Measurements from ENCODE around the gene GASK1A.

Gene GASK1A

GRCh38 chr3:42984701-42985100 lies 5.6 kb downstream of the GASK1A start:
- no peak for DNase-seq

GRCh38 chr3:42988097-42988496 lies 9.0 kb downstream of the GASK1A start:
- DNase-seq: no peak

DNA sequence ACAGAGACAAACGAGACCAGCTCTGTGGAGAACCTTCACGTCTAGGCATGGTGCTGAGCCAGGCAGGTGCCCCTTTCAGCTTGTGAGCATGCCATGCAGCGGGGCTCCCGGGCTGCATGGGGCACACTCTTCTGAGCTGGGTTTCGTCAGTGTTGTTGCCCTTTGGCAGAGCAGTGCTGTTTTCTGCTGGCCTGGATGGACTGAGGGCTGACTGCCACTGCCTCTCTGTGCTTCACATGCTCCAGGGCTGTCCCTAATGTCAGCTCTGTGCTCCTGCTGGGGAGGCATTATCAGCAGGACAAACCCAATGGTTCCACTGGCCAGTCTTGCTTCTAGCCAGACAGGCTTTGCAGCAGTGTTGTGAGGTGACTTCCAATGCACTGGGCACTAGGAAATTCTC lies 9.5 kb downstream of the GASK1A start:
- DNase-seq: no peak

GRCh38 chr3:42991341-42992315 lies 12.5 kb downstream of the GASK1A start:
- DNase-seq: no peak

GRCh38 chr3:42994595-42994994 lies 15.5 kb downstream of the GASK1A start:
- DNase-seq: no peak

DNA sequence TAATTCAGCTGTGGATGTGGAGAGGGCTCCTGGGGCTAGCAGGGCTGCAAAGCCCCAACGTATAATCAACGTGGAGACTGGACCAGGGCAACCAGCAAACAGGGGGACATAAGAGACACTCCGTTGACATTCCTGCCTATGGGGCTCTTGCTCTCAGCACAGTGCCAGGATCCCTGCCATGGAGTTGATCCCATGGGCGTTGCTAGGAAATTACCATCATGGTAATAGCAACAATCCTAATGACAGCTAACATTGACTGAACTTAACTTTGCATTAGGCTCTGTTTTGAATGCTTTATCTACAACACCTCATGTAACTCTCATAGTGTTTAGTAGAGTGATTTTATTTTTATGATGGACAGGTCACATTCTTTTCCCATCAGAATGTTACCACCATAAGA lies 16.9 kb downstream of the GASK1A start:
- no peak for DNase-seq

GRCh38 chr3:42996633-42997075 lies 17.5 kb downstream of the GASK1A start:
- DNase-seq: no peak

- DNase-seq: no peak
Measured at GRCh38 chr3:42999212-42999611, 20.1 kb downstream of the GASK1A start.

DNA sequence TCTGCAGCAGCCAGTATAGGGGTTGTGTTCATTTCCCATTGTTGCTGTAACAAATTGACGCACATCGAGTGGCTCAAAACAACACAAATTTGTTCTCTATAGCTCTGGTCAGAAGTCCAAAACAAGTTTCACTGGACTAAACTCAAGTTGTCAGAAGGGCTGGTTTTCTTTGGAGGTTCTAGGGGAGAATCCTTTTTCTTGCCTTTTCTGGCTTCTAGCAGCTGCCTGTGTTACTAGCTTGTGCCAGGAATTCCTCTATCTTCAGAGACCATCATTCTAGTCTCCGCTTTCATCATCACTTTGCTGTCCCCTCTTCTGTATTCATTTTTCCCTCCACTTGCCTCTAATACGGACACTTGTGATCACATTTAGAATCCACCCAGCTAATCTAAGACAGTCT lies 20.5 kb downstream of the GASK1A start:
- no peak for DNase-seq

- DNase-seq: no peak
Measured at GRCh38 chr3:43000387-43000786, 21.3 kb downstream of the GASK1A start.

GRCh38 chr3:43001094-43001553 lies 22.0 kb downstream of the GASK1A start:
- no peak for DNase-seq

DNA sequence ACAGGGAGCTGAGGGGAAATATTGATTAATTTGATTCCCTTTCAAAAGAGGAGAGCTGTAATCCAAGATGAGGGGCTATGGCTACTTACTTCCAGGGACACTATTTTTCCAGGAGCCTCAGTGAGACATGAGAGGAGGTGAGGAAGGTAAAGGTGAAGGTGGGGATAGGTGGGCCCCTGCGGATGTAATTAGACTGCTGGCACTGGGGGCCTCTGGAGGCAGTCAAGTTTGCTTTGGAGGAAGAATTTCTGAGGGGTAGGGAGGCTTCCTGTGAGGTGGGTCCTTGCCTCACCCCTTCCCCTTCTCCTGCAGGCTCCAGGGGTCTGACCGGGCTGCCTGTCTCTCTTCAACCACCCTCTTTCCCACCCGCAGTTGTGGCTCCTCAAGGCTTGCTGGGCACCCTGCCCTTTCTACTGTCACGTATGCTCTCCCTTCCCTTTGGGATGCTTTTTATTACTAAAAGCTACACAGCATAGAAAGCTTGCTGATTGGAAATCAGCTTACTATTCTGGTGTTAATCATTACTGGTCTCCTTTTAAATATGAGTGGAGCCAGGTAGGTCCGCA lies 22.5 kb downstream of the GASK1A start:
- DNase-seq: no peak

- DNase-seq: no peak
Measured at GRCh38 chr3:43004282-43004681, 25.2 kb downstream of the GASK1A start.

DNA sequence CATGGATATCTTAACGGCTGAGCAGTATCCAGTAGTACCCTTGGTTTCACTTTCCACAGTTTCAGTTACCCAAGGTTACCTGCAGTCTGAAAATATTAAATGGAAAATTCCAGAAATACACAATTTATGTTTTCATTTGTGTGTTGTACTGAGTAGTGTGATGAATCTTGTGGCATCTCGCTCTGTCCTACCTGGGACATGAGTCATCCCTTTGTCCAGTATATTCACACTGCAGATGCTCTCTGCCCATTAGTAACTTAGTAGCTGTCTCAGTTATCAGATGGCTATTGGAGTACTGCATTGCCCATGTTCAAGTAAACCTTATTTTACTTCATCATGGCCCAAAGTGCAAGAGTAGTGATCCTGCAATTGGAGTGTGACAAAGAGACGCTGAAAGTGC lies 26.1 kb downstream of the GASK1A start:
- DNase-seq: no peak

DNA sequence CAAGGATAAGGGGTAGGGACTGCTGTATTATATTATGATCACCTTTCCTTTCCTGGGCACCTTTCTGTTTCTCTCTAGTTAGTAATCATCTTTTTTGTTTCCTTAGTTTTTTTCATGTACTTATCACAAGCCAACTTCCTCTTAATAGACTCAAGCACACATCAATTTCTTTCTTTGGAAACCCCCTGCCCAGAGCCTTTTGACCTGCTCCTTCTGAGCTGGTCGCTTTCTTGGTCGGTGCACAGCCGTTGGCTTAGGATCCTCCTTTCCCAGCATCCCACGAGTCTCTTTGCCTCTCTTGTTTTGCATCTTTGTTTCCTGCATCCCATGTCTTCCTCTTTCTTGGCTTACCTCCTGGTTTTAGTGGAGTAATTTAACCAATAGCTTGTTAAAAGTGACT lies 26.9 kb downstream of the GASK1A start:
- DNase-seq: no peak

DNA sequence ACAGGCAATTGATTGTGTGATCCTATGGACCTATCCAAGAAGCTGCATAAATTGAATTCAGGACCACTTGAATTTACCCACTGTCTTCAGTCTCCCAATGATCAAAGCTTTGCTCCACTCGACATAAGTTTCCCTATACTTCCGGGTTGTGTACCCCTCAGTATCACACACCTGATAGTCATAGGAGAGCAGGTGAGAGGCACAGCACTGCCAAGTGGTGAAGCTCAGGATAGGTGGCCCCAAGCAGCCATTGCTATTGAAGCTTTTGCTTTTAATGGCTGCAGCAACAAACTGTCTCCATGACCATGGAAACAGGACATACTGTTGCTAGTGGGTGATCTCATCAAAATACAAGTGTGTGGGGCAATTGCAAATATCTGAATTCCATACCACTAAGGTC lies 27.7 kb downstream of the GASK1A start:
- no peak for DNase-seq

GRCh38 chr3:43009547-43009946 lies 30.4 kb downstream of the GASK1A start:
- no peak for DNase-seq

GRCh38 chr3:43010638-43011037 lies 31.5 kb downstream of the GASK1A start:
- no peak for DNase-seq

DNA sequence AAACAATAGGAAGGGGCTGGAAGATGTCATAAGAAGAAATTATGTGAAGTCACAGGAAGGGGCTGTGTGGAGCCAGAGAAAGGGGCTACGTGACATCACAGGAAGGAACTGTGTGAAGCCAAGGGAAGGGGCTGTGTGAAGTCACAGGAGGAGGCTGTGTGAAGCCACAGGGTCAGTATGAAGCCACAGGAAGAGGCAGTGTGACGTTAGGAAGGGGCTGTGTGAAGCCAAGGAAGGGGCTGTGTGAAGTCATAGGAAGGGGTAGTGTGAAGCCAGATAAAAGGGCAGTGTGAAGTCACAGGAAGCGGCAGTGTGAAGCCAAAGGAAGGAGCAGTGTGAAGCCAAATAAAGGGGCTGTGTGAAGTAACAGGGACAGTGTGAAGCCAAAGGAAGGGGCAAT lies 32.5 kb downstream of the GASK1A start:
- DNase-seq: no peak

DNA sequence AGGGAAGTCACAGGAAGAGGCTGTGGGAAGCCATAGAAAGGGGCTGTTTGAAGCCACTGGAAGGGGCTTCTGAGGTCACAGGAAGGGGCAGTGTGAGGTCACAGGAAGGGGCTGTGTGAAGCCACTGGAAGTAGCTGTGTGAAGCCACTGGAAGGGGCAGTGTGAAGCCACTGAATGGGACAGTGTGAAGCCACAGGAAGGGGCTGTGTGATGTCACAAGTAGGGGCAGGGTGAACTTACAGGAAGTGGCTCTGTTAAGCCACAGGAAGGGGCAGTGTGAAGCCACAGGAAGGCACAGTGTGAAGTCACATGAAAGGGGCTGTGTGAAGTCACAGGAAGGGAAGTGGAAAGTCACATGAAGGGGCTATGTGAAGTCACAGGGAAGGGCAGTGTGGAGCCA lies 33.1 kb downstream of the GASK1A start:
- no peak for DNase-seq

DNA sequence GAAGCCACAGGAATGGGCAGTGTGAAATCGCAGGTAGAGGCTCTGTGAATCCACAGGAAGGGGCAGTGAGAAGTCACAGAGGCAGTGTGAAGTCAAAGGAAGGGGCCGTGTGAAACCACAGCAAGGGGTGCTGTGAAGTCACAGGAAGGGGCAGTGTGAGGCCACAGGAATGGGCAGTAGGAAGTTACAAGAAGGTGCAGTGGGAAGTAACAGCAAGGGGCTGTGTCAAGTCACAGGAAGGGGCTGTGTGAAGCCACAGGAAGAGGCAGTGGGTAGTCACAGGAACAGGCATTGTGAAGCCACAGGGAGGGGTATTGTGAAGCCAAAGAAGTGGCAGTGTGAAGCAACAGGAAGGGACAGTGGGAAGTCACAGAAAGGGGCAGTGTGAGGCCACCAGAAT lies 34.1 kb downstream of the GASK1A start:
- DNase-seq: no peak

- no peak for DNase-seq
Measured at GRCh38 chr3:43013743-43014155, 34.6 kb downstream of the GASK1A start.

DNA sequence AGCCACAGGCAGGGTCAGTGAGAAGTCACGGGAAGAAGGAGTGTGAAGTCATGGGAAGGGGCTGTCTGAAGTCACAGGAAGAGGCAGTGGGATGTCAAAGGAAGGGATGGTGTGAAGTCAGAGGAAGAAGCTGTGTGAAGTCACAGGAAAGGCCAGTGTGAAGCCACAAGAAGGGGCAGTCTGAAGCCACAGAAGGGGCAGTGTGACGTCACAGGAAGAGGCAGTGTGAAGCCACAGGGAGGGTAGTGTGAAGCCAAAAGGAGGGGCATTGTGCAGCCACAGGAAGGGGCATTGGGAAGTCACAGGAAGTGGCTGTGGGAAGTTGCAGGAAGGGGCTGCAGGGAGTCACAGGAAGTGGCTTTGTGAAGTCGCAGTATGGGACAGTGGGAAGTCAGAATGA lies 35.1 kb downstream of the GASK1A start:
- DNase-seq: no peak

GRCh38 chr3:43014956-43015355 lies 35.8 kb downstream of the GASK1A start:
- DNase-seq: no peak
